Measurements from ENCODE around the gene REV1. TPM values are rescaled to one million over a fixed set of nuclear protein-coding genes. Genes with fewer than 3 reads are reported as not detected.
"Not testable (repeated sequence)": the region's sequence is repeated elsewhere in the genome, so short reads cannot be mapped to it uniquely, and the experiment has no call there.

REV1 gene
- total RNA-seq, 2 donors from 2014 or later = 40.8 to 44.0 TPM

DNA sequence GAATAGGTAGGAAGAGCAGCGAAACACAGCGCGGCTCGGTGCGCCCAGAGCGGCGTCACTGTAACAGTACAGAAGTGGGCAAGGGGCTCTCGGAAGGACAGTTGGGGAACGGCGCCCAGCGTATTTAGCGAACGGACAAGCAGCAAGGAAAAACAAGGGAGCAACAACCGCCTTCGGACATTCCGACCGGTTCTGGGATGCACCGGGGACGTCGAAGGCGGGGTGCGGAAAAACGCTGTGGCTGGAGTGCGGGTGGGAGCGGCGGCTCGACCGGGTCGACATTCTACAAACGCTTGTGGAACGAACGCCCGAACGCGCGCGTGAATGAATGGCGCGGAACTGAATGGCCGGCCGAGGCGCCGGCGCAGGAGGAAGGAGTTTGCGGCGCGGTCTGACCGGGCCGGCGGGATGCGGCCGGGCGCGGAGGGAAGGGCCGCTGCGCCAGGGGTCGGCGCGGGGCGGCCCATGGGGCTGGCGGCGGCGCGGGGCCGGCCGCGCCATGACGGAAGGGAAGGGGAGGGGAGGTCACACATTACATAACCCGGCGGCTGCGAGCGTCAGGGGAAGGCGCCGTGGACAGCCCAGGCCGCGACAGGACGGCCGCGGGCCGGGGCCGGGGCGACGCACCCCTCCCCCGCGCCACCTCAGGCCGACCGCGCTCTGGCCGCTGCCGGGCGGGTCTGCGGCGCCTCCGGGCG, 605 bp downstream of the REV1 start:
- intact Hi-C loops (cut with DNase I, micrococcal nuclease) = loop anchor here in 1 of 2 donors (5.0 kb wide), 1 partner anchor 152 kb away; the partner anchor contains the start of genes EIF5B and TXNDC9
- peak; percentile 51 to 67 for DNase-seq
- peak; percentile 38 for ATAC-seq

DNA sequence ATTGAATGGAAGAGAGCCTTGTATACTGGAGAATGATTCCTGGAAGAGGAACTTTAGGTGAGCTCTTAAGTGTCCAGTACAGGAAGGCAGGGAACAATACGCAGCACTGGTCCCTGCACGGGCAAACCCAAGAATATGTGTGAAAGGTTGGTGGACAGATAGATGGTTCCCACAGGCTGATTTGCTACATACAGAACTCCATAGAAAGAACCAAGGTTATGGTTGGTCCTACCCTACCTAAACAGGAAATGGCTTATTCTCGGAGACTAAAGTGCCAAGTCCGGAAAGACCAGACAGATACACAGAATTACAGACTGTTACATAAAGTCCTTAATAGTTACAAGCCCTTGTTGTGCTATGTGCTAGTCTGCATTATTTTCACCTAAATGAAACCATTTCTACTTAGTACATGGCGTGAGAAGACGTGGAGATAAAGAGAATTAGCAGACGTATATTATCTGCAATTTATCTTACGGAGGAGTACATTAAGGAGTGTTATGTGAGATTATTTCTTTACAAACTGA, 1.2 kb downstream of the REV1 start:
- intact Hi-C loops (cut with DNase I, micrococcal nuclease) = loop anchor here in 1 of 2 donors (5.0 kb wide), 1 partner anchor 151 kb away; the partner anchor contains the start of genes EIF5B and TXNDC9

DNA sequence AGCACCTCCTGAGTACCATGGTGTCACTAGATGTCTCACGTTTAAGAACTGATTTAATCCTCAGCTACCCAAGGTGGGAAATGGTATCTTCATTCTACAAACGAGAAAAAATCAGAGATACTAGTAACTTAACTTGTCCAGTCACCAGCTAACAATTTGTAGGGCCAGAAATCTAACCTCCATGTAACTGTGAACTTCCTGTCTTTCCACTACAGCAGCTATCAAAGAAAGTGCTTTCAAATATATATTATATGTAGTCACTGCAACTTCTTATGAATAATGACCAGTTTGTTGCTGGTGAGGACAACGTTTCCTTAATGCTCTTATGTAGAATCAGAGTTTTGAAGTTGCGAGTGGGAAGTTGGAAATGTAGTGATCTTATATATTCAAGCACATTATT, 1.9 kb downstream of the REV1 start:
- intact Hi-C loops (cut with DNase I, micrococcal nuclease) = loop anchor here in 1 of 2 donors (5.0 kb wide), 1 partner anchor 151 kb away; the partner anchor contains the start of genes EIF5B and TXNDC9
- ATAC-seq (no peak), DNase-seq (no peak)

More for the DNA sequence above, 1.2 kb downstream of the REV1 start:
- ATAC-seq (peak; percentile 51), DNase-seq (peak in 1 of 2 donors; percentile 31)

DNA sequence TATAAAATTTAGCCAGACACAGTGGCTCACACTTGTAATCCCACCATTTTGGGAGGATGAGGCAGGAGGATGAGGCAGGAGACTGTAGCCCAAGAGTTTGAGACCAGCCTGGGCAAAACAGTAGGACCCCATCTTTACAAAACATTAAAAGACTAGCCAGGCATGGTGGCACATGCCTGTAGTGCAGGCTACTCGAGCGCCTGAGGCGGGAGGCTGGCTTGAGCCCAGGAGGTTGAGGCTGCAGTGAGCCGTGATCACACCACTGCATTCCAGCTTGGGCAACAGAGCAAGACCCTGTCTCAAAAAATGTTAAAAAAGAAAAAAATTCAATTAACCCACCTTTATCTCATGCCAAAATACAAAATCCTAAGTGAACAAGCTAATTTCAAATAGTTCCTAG, 4.0 kb downstream of the REV1 start:
- intact Hi-C loops (cut with DNase I, micrococcal nuclease) = loop anchor here in 1 of 2 donors (5.0 kb wide), 1 partner anchor 149 kb away; the partner anchor contains the start of genes EIF5B and TXNDC9
- no peak for ATAC-seq
- DNase-seq = no peak

DNA sequence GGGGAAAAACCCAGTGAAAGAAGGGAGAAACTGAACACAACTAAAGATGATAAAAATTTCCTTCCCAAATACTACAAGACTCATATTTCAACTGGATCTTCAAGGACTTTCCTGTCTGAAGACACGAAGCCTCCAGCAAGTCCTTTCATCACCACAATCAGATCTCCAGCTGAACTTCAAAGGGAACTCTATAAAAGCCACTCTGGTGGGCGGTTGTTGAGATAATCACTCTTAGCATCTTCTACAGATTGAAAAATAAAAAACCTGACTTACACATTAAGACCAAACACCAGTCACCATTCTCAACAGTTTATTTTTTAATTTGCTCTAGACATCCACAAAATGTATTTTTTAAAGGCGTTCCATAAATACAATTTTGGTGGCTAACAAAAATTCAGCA, 4.4 kb downstream of the REV1 start:
- ATAC-seq (no peak), DNase-seq (no peak)
- intact Hi-C loops (cut with DNase I, micrococcal nuclease) = loop anchor here in 1 of 2 donors (5.0 kb wide), 1 partner anchor 148 kb away; the partner anchor contains the start of genes EIF5B and TXNDC9

DNA sequence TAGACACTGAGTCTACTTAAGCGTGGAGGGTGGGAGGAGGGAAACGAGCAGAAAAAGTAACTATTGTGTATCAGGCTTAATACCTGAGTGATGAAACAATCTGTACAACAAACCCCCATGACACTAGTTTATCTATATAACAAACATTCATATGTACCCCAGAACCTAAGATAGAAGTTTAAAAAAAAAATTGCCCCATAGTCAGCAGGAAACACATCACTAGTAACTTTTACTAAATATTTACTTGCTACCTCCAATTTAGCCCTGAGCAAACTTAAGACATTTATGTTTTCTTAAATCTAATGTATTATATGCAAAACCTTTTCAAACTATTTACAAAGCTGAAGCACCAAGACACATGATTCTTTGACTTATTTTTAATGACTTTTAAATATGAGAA, 5.6 kb downstream of the REV1 start:
- intact Hi-C loops (cut with DNase I, micrococcal nuclease) = no loop called here
- DNase-seq (no peak), ATAC-seq (no peak)

DNA sequence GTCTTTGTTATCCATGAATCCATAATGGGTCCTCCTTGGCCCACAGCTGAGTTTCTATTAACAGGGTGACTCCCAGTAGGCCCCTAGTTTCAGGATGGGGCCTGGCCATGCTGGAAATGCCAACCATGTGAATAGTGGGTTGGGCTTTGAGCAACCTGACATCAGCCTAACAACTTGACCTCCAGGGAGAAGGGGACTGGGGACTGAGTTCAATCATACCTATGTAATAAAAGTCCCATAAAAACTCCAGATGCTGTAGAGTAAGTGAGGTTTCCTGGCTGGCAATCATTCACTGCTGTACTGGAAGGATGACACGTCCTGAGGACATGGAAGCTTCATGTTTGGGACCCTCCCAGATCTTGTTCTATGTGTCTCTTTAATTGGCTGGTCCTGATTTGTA, 7.9 kb downstream of the REV1 start:
- ATAC-seq = peak; percentile 96
- DNase-seq = peak; percentile 19 to 43
- intact Hi-C loops (cut with DNase I, micrococcal nuclease) = no loop called here

DNA sequence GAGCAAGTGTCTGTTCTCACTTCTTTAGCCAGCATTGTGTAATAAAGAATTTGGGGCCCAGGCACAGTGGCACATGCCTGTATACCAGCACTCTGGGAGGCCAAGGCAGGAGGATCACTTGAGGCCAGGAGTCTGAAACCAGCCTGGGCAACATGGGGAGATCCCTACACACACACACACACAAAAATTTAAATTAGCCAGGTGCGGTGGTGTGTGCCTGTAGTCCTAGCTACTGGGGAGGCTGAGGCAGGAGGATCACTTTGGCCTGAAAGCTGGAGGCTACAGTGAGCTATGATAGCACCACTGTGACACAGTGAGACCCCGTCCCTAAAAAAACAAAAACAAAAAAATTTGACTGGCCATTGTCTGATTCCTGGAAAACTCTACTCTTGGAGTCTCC, 8.3 kb downstream of the REV1 start:
- ATAC-seq = no peak
- DNase-seq = no peak
- intact Hi-C loops (cut with DNase I, micrococcal nuclease) = no loop called here

DNA sequence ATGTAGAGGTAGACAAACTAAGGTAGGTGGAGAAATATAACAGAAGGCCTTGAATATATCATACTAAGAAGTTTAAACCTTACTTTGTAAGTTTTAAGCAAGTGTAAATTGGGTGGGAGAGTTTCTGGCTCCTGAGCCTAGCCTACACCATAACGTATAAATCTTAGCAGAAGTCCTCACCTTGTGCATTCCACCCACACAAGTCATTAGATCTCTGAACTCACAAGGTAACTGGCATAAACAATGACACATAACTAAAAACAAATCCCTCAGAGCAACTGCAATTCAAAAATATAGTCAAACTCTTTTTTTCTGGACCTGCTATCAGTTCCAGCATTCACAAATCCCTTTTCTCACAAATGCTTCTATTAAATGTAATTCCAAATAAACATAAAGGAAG, 9.4 kb downstream of the REV1 start:
- DNase-seq (no peak), ATAC-seq (no peak)
- intact Hi-C loops (cut with DNase I, micrococcal nuclease) = no loop called here

DNA sequence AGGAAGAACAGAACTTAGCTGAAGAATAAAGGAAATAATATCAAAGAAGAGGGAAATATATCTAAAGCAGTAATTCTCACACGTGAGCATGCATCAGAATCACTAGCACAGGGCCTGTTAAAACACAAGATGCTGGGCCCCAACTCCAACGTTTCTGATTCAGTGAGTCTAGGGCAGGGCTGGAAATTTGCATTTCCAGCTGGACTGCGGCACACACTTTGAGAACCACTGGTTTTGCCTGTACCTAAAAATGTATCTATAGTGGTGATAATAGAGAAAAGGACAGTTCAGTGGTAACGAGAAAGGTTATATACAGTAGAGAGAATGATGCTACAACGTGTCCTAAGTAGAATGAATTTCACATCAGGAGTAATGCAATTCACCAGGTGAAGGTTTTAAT, 11.2 kb downstream of the REV1 start:
- no peak for ATAC-seq
- intact Hi-C loops (cut with DNase I, micrococcal nuclease) = no loop called here

DNA sequence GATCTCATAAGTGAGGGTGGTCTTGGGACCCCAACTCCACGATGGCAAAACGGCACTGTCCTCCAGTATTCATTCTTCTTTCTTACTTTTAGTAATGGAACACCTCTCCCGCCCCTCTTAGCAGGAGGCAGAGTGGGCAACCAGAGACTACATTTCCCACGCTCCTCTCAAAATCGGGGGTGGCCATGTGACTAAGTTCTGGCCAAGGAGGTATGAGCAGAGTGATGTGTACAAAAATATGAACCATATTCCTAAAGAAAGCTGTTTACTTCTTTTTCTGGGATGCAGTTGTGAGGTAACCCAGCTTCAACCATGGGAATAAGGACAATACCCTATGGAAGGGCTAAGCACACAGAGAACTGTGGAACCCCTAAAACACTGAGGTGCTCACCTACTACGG, 12.8 kb downstream of the REV1 start:
- ATAC-seq (no peak), DNase-seq (no peak)

More for the DNA sequence above, 11.2 kb downstream of the REV1 start:
- DNase-seq = no peak

DNA sequence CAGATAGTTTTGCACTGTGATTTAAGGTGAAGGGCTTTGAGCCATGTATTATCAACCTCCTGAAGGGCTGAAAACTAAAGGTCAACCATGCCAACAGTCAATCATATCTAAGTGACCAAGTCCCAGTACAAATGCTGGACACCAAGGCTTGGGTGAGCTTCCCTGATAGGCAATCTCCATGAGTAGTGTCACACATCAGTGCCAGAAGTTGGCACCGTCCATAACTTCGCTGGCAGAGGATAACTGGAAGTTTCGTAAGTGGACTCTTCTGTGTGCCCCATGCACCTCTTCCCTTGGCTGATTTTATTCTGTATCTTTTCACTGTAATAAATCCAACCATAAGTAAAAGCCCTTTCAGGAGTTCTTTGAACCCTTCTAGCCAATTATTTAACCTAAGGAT, 13.2 kb downstream of the REV1 start:
- intact Hi-C loops (cut with DNase I, micrococcal nuclease) = no loop called here
- ATAC-seq = no peak
- DNase-seq = no peak

More for the DNA sequence above, 12.8 kb downstream of the REV1 start:
- intact Hi-C loops (cut with DNase I, micrococcal nuclease) = no loop called here

DNA sequence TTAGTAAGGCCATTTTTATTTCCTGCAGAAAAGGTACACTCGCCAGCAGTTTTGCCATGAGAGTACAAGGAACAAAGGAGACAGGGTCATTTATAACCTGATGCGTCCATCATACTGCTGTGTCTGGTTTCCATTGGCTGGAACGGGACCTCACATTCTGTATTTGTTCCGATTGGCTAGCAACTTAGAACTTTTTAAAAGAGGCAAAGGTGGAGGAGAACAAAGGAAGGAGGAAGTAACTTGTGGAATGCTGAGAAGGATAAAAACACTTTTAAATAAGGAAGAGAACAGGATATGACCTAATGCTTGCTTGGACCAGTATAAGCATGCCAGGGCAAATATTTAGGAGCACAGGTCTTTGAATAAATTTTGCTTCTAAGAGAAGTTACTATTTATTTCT, 14.7 kb downstream of the REV1 start:
- ATAC-seq; DNase-seq; intact Hi-C loops (cut with DNase I, micrococcal nuclease): not testable (repeated sequence)

DNA sequence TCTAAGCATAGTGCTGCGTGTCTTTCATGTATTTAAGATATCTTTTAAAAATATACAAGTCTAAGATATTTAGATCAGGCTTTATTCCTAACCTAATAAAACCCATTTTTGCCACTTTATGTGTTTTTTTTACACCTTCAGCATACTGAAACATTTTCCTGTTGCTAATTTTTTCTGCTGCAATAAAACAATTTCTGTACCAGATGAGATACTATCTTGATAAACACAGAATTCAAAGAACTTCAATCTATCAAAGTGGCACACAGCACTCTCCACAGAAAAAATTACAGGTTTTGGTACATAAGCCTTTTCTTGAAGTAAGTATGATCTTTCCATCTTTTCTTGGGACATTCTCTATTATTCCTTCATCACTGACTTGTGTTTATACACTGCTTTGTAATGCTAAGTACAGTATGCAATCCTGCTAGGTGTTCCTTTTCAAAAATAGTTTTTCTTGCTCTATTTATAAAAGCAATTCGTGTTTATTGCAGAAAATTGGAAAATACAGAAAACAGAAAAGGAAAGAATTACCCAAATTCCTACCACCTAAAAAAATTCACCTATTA, 16.2 kb downstream of the REV1 start:
- ATAC-seq = no peak
- no peak for DNase-seq
- intact Hi-C loops (cut with DNase I, micrococcal nuclease) = no loop called here

DNA sequence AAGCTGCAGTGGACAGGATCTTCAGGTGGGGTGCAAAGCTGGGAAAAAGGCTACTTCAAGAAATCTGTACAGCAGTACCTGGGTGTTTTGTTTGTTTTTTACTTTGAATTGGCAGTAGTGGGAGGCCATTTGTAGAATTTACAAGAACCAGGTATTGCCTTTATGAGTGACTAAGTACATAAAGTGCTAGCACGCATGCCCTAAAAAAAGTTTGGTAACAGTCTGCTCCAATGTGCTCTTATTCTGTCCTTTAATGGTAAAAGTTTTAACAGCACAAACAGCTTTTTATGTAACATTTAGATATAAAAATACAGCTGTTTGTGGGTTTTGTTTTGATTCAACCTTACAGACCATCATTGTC, 17.2 kb downstream of the REV1 start:
- DNase-seq (no peak), ATAC-seq (peak; percentile 71)
- intact Hi-C loops (cut with DNase I, micrococcal nuclease) = no loop called here

DNA sequence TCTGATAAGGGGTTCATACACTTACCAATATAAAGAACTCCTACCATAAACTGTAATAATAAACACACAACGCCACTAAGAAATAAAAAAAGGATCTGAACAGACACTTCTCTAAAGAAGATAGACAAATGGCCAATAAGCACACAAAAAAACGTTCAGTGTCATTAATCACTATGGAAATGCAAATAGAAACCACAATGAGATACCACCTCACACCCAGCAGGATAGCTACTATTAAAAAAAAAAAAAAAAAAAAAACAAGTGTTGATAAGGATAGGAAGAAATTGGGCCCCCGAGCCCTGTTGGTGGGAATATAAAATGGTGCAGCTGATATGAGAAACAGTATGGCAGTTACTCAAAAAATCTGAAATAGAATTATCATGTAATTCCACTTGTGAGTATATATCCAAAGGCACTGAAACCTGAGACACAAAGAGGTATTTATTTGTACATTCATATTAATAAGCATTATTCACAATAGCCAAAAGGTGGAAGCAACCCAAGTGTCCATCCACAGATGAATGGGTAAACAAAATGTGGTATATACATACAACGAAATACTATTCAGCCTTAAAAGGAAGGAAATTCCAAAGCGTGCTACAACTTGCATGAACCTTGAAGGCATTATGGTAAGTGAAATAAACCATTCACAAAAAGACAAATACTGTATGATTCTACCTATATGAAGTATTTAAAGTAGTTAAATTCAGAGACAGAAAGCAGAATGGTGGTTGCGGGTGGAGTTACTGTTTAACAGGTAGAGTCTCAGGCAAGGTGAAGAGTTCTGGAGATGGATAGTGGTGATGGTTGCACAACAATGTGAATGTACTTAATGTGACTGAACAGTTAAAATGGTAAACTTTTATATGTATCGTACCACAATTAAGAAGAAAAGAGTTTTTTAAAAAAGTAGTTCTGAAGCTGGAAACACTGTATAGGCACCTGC, 17.9 kb downstream of the REV1 start:
- intact Hi-C loops (cut with DNase I, micrococcal nuclease) = no loop called here
- ATAC-seq (peak; percentile 16), DNase-seq (no peak)

DNA sequence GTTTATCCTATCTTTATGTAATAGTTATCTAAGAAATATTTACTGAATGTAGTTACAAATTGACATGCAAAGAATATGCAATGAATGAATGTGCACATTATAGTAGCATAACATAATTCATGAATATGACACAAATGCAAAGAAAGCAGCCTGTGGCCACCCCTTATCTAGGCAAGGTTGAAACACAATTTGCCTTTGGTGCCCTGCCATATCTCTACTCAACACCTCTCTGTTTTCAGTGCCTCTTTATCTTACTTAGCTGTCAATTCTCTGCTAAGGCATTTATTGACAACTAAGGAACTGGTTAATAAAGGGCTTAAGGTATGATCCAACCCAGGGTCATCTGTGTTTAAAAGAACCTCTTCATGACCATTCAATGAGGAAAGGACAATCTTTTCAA, 18.9 kb downstream of the REV1 start:
- ATAC-seq (no peak), DNase-seq (no peak)
- intact Hi-C loops (cut with DNase I, micrococcal nuclease) = no loop called here

DNA sequence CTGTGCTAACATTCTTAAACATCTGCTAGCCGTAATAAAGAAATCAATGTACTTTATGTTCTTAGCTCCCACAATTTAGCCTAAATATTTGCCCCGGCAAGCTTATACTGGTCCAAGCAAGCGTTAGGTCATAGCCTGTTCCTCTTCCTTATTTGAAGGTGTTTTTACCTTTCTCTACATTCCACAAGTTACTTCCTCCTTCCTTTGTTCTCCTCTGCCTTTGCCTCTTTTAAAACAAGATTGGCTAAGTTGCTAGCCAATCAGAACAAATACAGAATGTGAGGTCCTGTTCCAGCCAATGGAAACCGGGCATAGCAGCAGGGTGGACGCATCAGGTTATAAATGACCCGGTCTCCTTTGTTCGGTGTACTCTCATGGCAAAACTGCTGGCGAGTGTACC, 19.4 kb downstream of the REV1 start:
- ATAC-seq; DNase-seq; intact Hi-C loops (cut with DNase I, micrococcal nuclease): not testable (repeated sequence)

DNA sequence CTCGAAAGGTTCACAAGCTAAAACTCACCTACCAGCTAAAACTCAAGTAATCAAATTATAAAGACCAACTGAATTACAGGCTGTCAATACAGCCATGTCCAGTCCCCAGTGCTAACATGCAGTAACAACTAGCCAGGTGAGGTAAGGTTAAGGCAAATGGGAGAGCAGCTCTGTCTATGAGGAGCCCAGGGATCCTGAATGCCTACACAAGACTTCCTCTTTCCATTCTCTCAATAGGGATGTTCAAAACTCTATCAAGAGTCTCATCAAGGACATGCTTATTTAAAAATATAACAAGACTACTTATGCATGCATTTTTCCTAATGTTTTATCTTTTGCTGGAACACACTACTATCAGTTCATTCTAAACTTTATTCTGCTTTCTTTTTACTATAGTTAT, 20.4 kb downstream of the REV1 start:
- intact Hi-C loops (cut with DNase I, micrococcal nuclease) = no loop called here
- DNase-seq (no peak), ATAC-seq (no peak)

Data from left colon (tissue), 2 donors.